ENCODE data around the gene DENND1A.

The DENND1A gene

GRCh38 chr9:123544007-123544827, 385.7 kb downstream of the DENND1A start:
- no peaks in the 10 kb centered on the region for H3K36me3 ChIP-seq (ENCODE audit: insufficient read depth, low read length)
- no peak overlapping the region for H3K9ac ChIP-seq (ENCODE audit: low read depth, low read length)
- H3K4me1 ChIP-seq (ENCODE audit: insufficient read depth, low read length): no peaks in the 10 kb centered on the region
- no peaks in the 10 kb centered on the region for H3K9me3 ChIP-seq (ENCODE audit: control insufficient read depth, insufficient read depth, low read length)

DNA sequence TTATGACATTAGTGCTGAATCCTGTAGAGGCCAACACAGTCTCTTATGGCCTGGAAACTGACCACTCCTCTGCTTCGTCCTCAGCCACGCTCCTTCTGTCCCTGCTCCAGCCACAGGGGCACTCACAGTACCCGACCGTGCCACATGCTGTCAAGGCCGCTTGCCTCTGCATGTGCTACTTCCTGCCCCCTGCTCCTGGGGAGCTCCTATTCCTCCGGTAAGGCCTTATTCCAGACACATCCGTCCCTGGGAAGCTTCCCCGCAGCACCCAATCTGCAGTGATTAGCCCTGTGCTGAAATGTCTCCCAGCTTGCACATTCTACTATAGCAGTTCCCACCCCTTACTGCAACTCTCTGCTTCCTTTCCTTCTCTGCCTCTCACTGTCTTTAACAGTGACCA, 386.4 kb downstream of the DENND1A start:
- Histone ChIP-seq H3K9ac (ENCODE audit: low read depth, low read length) (no peak overlapping the region), H3K4me1 (ENCODE audit: insufficient read depth, low read length) (no peaks in the 10 kb centered on the region), H3K36me3 (ENCODE audit: insufficient read depth, low read length) (no peaks in the 10 kb centered on the region), H3K9me3 (ENCODE audit: control insufficient read depth, insufficient read depth, low read length) (no peaks in the 10 kb centered on the region)

DNA sequence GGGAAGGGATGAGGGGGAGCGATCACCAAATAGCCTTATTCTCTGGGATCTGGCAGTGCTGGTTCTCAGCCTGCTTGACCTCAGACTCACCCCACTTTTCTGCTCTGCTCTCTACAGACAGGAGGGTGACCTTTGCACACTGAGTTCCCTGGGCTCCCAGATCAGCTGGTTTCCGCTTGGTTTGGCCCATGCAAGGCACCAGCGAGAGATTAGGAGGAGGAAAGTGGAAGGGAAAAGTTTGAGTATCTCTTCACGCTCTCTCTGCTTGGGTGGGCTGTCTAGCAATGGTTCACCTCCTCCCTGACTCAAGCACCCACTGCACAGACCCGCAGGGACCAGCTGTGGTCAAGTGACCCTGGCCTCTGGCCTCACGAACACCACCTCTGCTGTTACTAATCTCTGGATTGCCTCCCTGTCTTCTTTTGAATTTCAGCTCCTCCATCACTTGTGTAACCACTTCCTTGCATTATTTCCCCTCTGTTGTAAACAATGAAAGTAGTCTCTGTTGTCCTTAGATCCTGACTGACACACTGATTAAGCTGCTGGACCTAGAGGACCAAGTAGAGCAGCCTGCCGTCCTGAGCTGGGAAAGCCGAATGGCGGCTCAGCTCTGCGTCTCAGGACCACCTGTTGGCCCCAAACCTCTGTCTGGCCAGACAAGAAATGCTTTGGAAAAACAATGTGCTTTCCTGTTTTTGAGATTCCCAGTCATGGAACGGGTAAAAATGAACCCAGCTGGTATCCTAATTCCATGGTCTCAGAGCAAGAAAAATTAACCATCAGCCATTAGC, 387.3 kb downstream of the DENND1A start:
- Histone ChIP-seq H3K4me1 (ENCODE audit: insufficient read depth, low read length) (no peaks in the 10 kb centered on the region), H3K9ac (ENCODE audit: low read depth, low read length) (no peak overlapping the region), H3K9me3 (ENCODE audit: control insufficient read depth, insufficient read depth, low read length) (no peaks in the 10 kb centered on the region), H3K36me3 (ENCODE audit: insufficient read depth, low read length) (no peaks in the 10 kb centered on the region)

DNA sequence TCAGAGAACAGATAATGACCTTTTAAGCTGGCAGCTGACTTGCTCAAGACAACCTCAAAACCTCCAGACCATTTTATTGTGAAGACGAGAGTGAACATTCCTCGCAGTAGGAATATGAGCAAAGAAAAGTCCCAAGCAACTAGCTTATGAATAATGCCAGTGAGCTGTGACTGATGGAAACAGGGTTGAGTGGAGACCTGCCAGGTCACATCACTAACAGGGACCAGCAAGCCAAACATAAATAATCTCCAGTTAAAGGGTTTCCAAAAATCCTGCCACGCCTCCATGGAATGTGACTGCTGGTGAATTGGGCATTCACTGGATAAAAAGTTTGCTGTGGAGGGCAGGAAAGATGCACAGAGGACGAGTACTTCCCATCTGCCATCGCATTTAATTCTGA, 388.5 kb downstream of the DENND1A start:
- no peak overlapping the region for H3K9ac ChIP-seq (ENCODE audit: low read depth, low read length)
- H3K4me1 ChIP-seq (ENCODE audit: insufficient read depth, low read length): no peaks in the 10 kb centered on the region
- no peaks in the 10 kb centered on the region for H3K36me3 ChIP-seq (ENCODE audit: insufficient read depth, low read length)
- no peaks in the 10 kb centered on the region for H3K9me3 ChIP-seq (ENCODE audit: control insufficient read depth, insufficient read depth, low read length)

DNA sequence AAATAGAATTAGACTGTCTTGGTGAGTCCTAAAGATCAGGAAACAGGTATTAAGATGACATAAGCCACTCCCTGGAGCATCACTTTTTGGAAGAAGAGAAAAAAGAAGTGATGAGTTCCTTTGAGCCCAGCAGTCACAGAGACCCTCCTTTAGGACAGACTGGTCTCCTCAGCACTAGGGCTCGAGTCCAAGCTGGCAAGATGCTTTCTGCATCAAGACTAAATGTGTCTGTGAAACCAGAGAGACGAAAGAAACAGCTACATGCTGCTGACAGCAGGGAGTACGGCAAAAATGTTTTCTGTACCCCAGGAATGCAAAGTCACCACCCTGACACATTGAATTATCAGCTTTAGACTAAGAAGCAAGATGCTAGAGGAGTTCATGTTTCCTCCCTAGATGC, 389.5 kb downstream of the DENND1A start:
- no peak overlapping the region for H3K9ac ChIP-seq (ENCODE audit: low read depth, low read length)
- H3K4me1 ChIP-seq (ENCODE audit: insufficient read depth, low read length): no peaks in the 10 kb centered on the region
- no peaks in the 10 kb centered on the region for H3K36me3 ChIP-seq (ENCODE audit: insufficient read depth, low read length)
- H3K9me3 ChIP-seq (ENCODE audit: control insufficient read depth, insufficient read depth, low read length): no peaks in the 10 kb centered on the region

DNA sequence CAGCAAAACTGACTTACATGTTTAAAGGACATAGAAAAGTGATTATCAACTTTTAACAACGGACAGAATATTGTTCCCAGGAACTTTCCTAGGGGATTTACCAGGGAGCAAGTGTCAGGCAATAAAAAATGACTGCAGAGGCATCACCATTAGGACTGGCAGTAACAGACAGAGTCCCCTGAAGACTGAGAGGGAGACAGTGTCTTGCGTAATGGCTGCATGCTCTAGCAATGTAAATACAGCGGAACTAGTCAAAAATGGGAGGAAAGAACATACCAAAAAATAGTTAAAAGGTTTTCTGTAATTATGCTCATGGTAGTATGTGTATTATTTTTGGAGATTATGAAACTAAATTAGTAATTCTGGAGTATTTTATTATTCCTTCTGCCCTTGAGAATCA, 392.1 kb downstream of the DENND1A start:
- H3K4me1 ChIP-seq (ENCODE audit: insufficient read depth, low read length): no peaks in the 10 kb centered on the region
- no peaks in the 10 kb centered on the region for H3K9me3 ChIP-seq (ENCODE audit: control insufficient read depth, insufficient read depth, low read length)
- no peak overlapping the region for H3K9ac ChIP-seq (ENCODE audit: low read depth, low read length)
- no peaks in the 10 kb centered on the region for H3K36me3 ChIP-seq (ENCODE audit: insufficient read depth, low read length)

- H3K4me1 ChIP-seq (ENCODE audit: insufficient read depth, low read length): no peaks in the 10 kb centered on the region
- no peak overlapping the region for H3K9ac ChIP-seq (ENCODE audit: low read depth, low read length)
- H3K9me3 ChIP-seq (ENCODE audit: control insufficient read depth, insufficient read depth, low read length): no peaks in the 10 kb centered on the region
- no peaks in the 10 kb centered on the region for H3K36me3 ChIP-seq (ENCODE audit: insufficient read depth, low read length)
Observed at GRCh38 chr9:123536455-123536868, 393.5 kb downstream of the DENND1A start.

GRCh38 chr9:123534336-123534735, 395.6 kb downstream of the DENND1A start:
- H3K9me3 ChIP-seq (ENCODE audit: control insufficient read depth, insufficient read depth, low read length): no peaks in the 10 kb centered on the region
- no peaks in the 10 kb centered on the region for H3K36me3 ChIP-seq (ENCODE audit: insufficient read depth, low read length)
- no peaks in the 10 kb centered on the region for H3K4me1 ChIP-seq (ENCODE audit: insufficient read depth, low read length)
- no peak overlapping the region for H3K9ac ChIP-seq (ENCODE audit: low read depth, low read length)

DNA sequence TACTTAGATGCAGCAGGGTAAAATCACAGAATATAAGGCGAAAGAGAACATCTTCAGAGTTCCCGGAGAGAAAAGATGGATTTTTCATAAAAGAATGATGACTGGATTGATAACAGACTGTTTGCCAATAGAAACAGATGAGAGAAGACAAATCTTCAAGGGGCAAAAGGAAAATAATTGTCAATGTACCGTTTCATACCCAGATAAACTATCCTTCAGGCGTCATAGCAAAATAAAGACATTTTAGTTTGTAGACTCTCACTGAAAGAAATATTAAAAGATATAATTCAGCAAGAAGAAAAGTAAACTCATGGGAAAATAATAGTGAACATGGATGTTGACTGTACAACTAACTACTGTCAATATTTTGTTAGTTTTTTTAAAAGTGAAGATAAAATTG, 399.7 kb downstream of the DENND1A start:
- no peaks in the 10 kb centered on the region for H3K36me3 ChIP-seq (ENCODE audit: insufficient read depth, low read length)
- no peaks in the 10 kb centered on the region for H3K4me1 ChIP-seq (ENCODE audit: insufficient read depth, low read length)
- H3K9me3 ChIP-seq (ENCODE audit: control insufficient read depth, insufficient read depth, low read length): no peaks in the 10 kb centered on the region
- H3K9ac ChIP-seq (ENCODE audit: low read depth, low read length): no peak overlapping the region

- H3K9ac ChIP-seq (ENCODE audit: low read depth, low read length): no peak overlapping the region
- no peaks in the 10 kb centered on the region for H3K4me1 ChIP-seq (ENCODE audit: insufficient read depth, low read length)
- H3K9me3 ChIP-seq (ENCODE audit: control insufficient read depth, insufficient read depth, low read length): no peaks in the 10 kb centered on the region
- H3K36me3 ChIP-seq (ENCODE audit: insufficient read depth, low read length): no peaks in the 10 kb centered on the region
Observed at GRCh38 chr9:123528501-123528900, 401.4 kb downstream of the DENND1A start.

- no peaks in the 10 kb centered on the region for H3K36me3 ChIP-seq (ENCODE audit: insufficient read depth, low read length)
- no peaks in the 10 kb centered on the region for H3K4me1 ChIP-seq (ENCODE audit: insufficient read depth, low read length)
- H3K9ac ChIP-seq (ENCODE audit: low read depth, low read length): no peak overlapping the region
- H3K9me3 ChIP-seq (ENCODE audit: control insufficient read depth, insufficient read depth, low read length): no peaks in the 10 kb centered on the region
Observed at GRCh38 chr9:123527981-123528380, 401.9 kb downstream of the DENND1A start.

GRCh38 chr9:123525957-123526356, 404.0 kb downstream of the DENND1A start:
- Histone ChIP-seq H3K4me1 (ENCODE audit: insufficient read depth, low read length) (no peaks in the 10 kb centered on the region), H3K9me3 (ENCODE audit: control insufficient read depth, insufficient read depth, low read length) (no peaks in the 10 kb centered on the region), H3K9ac (ENCODE audit: low read depth, low read length) (no peak overlapping the region), H3K36me3 (ENCODE audit: insufficient read depth, low read length) (no peaks in the 10 kb centered on the region)

- H3K9me3 ChIP-seq (ENCODE audit: control insufficient read depth, insufficient read depth, low read length): no peaks in the 10 kb centered on the region
- H3K9ac ChIP-seq (ENCODE audit: low read depth, low read length): no peak overlapping the region
- no peaks in the 10 kb centered on the region for H3K4me1 ChIP-seq (ENCODE audit: insufficient read depth, low read length)
- no peaks in the 10 kb centered on the region for H3K36me3 ChIP-seq (ENCODE audit: insufficient read depth, low read length)
Observed at GRCh38 chr9:123525424-123525823, 404.5 kb downstream of the DENND1A start.

DNA sequence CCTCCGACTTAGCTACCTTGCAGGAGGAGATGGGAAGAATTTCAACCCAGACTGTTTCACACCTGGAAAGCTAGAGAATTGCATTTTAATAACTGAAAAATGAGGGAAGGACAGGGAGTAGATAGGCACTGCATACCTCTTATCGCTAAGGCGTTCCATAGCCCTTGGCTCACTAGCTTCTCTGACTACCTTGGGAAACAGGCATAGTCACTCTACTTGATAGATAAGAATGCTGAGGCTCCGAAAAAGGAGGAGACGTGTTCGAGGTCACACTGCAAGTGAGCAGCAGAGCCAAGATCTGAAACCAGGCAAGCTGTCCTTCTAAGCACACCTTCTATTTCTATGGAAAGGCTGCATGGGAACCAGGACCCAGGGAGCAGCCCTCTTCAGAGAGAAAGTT, 405.1 kb downstream of the DENND1A start:
- no peaks in the 10 kb centered on the region for H3K4me1 ChIP-seq (ENCODE audit: insufficient read depth, low read length)
- H3K9ac ChIP-seq (ENCODE audit: low read depth, low read length): no peak overlapping the region
- no peaks in the 10 kb centered on the region for H3K36me3 ChIP-seq (ENCODE audit: insufficient read depth, low read length)
- H3K9me3 ChIP-seq (ENCODE audit: control insufficient read depth, insufficient read depth, low read length): no peaks in the 10 kb centered on the region

GRCh38 chr9:123523845-123524244, 406.1 kb downstream of the DENND1A start:
- no peaks in the 10 kb centered on the region for H3K36me3 ChIP-seq (ENCODE audit: insufficient read depth, low read length)
- no peak overlapping the region for H3K9ac ChIP-seq (ENCODE audit: low read depth, low read length)
- H3K4me1 ChIP-seq (ENCODE audit: insufficient read depth, low read length): no peaks in the 10 kb centered on the region
- no peaks in the 10 kb centered on the region for H3K9me3 ChIP-seq (ENCODE audit: control insufficient read depth, insufficient read depth, low read length)
